K562 (cell line): ENCODE measurements around the gene TMEM127. TPM values are rescaled to one million over a fixed set of nuclear protein-coding genes. Genes with fewer than 3 reads are reported as not detected.
A peak's percentile ranks its signal among the peaks of the same experiment; 100 is the strongest.

ENCODE experiments used
- ARHGAP35 ChIP-seq: fragments of 450-650 bp; IDR thresholded peaks from 2 replicates; pipeline ENCODE4 v1.6.1; 2018; ENCODE audit not compliant: partially characterized antibody
- FOXA3 ChIP-seq, 2 experiments: fragments of 450-650 bp in 1 of 2; sonication (generic) in 1 of 2; formaldehyde crosslinking; IDR thresholded peaks in 1 of 2; conservative IDR thresholded peaks in 1 of 2; 2 replicates each; pipeline versions ENCODE4 v1.4.0 to v1.8.0; 2020 to 2022; ENCODE audit warnings: mild to moderate bottlenecking in 2 of 2, missing genetic modification reagents in 1 of 2
- LEF1 ChIP-seq: fragments of 450-650 bp; IDR thresholded peaks from 2 replicates; pipeline ENCODE4 v1.6.1; 2016; ENCODE audit warnings: mild to moderate bottlenecking
- MTA2 ChIP-seq: fragments of 450-650 bp; IDR thresholded peaks from 2 replicates; pipeline ENCODE4 v1.6.1; 2016; ENCODE audit warnings: low read depth
- NFIC ChIP-seq: fragments of 450-650 bp; IDR thresholded peaks from 2 replicates; pipeline ENCODE4 v1.6.1; 2017; ENCODE audit warnings: mild to moderate bottlenecking, inconsistent platforms
- NFXL1 ChIP-seq: fragments of 450-650 bp; formaldehyde crosslinking; IDR thresholded peaks from 2 replicates; pipeline ENCODE4 v1.4.0; 2021; ENCODE audit warnings: mild to moderate bottlenecking
- RB1 ChIP-seq: fragments of 450-650 bp; IDR thresholded peaks from 2 replicates; pipeline ENCODE4 v1.6.1; 2017; ENCODE audit warnings: low read depth, mild to moderate bottlenecking
- RBM17 ChIP-seq: fragments of 200-400 bp; formaldehyde crosslinking; IDR thresholded peaks from 2 replicates; pipeline ENCODE4 v1.6.1; 2017; ENCODE audit warnings: low read depth, mild to moderate bottlenecking, low read length, borderline replicate concordance
- RHOXF2B ChIP-seq: fragments of 250-450 bp; sonication (Bioruptor Pico); conservative IDR thresholded peaks from 2 replicates; pipeline ENCODE4 v1.5.1; 2021
- TEAD4 ChIP-seq, 2 experiments: sonication (generic) in 1 of 2; formaldehyde crosslinking in 1 of 2; IDR thresholded peaks; 2 replicates each; pipeline versions ENCODE4 v1.6.1 to v1.8.0; 2012 to 2022; ENCODE audit warnings: borderline replicate concordance in 1 of 2, inconsistent platforms in 1 of 2, low read length in 1 of 2, mild to moderate bottlenecking in 1 of 2, missing genetic modification reagents in 1 of 2
- ZNF584 ChIP-seq: fragments of 200-800 bp; sonication (Bioruptor generic); IDR thresholded peaks from 2 replicates; pipeline ENCODE4 v1.6.1; 2016; ENCODE audit warnings: low read depth, mild to moderate bottlenecking, missing genetic modification characterization, missing compliant biosample characterization
- polyA plus RNA-seq, 8 experiments: library from polyadenylated mRNA; depleted of rRNA in 4 of 8; stranded (reverse) in 5 of 8; unstranded in 3 of 8; fragments of >200 nt; fragmentation: Nextera tagmentation in 2 of 8; fragmentation: Illumina TruSeq in 1 of 8; extraction: Ambion mirVana in 2 of 8; extraction: Trizol in 1 of 8; gene quantifications; 2 replicates each; pipeline versions ENCODE4 v1.2.1 to v1.2.3, GENCODE V29; 2011 to 2014; ENCODE audit warnings: inconsistent platforms in 1 of 8, missing spikeins in 1 of 8
- total RNA-seq, 7 experiments: library from RNA; depleted of rRNA in 6 of 7; stranded (reverse); fragments of >200 nt in 6 of 7; fragmentation: Illumina TruSeq in 2 of 7; extraction: Trizol in 2 of 7; gene quantifications; 2 replicates each; pipeline versions ENCODE4 v1.2.1 to v1.2.3, GENCODE V29; 2011 to 2021; ENCODE audit warnings: low replicate concordance in 1 of 7
- TF ChIP-seq, protein P1 (sequence below), 2 experiments: fragments of 450-650 bp; IDR thresholded peaks; 2 replicates each; pipeline ENCODE4 v1.6.1; 2018; ENCODE audit warnings: mild to moderate bottlenecking in 2 of 2, low read depth in 1 of 2; ENCODE audit not compliant: partially characterized antibody in 2 of 2
- TF ChIP-seq, protein P2 (sequence below): fragments of 250-450 bp; sonication (Bioruptor Pico); IDR thresholded peaks from 2 replicates; pipeline ENCODE4 v1.5.0; 2020; ENCODE audit warnings: mild to moderate bottlenecking
- TF ChIP-seq, protein P3 (sequence below): sonication (generic); formaldehyde crosslinking; IDR thresholded peaks from 2 replicates; pipeline ENCODE4 v1.8.0; 2023; ENCODE audit warnings: missing genetic modification reagents, mild to moderate bottlenecking, borderline replicate concordance
- TF ChIP-seq, protein P4 (sequence below): fragments of 250-450 bp; sonication (Bioruptor Pico); IDR thresholded peaks from 2 replicates; pipeline ENCODE4 v1.4.0; 2020; ENCODE audit warnings: borderline replicate concordance

TMEM127 gene
- total and polyA plus RNA-seq, 9 of the 15 experiments (the other 6 are each of a cell fraction or from before 2014, with no cell fraction given) = 1.7 to 20.0 (median 9.9) TPM

DNA sequence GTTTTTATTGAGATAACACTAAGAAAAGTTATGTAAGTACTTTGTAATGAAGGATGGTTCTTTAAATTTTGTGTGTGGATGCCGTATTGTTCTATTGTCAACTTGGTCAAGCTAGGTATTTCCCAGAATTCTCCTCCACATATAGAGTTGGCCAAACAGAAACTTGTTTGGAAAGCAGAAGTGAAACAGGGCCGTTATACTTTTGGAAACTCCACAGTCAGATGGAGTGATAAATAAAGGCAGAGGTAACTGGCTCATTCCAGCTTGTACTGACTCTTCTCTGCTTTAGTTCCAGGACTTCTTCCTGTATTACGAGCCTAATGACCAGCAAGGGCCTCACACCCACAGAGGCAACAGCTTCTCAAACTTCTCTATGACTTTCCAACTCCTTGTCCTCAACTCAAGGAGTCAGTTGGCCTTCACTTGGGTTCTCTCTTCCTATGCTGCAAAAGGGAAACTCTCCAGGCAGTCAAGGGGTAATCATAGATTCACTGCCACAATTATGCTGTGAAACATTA, 40.7 kb downstream of the TMEM127 start (continued):
- TF ChIP-seq, protein P1, sequence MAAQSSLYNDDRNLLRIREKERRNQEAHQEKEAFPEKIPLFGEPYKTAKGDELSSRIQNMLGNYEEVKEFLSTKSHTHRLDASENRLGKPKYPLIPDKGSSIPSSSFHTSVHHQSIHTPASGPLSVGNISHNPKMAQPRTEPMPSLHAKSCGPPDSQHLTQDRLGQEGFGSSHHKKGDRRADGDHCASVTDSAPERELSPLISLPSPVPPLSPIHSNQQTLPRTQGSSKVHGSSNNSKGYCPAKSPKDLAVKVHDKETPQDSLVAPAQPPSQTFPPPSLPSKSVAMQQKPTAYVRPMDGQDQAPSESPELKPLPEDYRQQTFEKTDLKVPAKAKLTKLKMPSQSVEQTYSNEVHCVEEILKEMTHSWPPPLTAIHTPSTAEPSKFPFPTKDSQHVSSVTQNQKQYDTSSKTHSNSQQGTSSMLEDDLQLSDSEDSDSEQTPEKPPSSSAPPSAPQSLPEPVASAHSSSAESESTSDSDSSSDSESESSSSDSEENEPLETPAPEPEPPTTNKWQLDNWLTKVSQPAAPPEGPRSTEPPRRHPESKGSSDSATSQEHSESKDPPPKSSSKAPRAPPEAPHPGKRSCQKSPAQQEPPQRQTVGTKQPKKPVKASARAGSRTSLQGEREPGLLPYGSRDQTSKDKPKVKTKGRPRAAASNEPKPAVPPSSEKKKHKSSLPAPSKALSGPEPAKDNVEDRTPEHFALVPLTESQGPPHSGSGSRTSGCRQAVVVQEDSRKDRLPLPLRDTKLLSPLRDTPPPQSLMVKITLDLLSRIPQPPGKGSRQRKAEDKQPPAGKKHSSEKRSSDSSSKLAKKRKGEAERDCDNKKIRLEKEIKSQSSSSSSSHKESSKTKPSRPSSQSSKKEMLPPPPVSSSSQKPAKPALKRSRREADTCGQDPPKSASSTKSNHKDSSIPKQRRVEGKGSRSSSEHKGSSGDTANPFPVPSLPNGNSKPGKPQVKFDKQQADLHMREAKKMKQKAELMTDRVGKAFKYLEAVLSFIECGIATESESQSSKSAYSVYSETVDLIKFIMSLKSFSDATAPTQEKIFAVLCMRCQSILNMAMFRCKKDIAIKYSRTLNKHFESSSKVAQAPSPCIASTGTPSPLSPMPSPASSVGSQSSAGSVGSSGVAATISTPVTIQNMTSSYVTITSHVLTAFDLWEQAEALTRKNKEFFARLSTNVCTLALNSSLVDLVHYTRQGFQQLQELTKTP (IDR thresholded peaks at IDR 0.05; ENCODE audit: low read depth in 1 of 2, partially characterized antibody in 2 of 2) = peak in 1 of 2 experiments; percentile 59
- TF ChIP-seq TEAD4 (IDR thresholded peaks at IDR 0.05; ENCODE audit: low read length) = no peak; the same call in 1 of the 2 replicates
- no peak for TF ChIP-seq TEAD4 (CRISPR knock-in tag; IDR thresholded peaks at IDR 0.05; ENCODE audit: borderline replicate concordance)
- TF ChIP-seq LEF1 = peak; percentile 90; the same call in 1 of the 2 replicates
- no peak for TF ChIP-seq ARHGAP35
- TF ChIP-seq, protein P2, sequence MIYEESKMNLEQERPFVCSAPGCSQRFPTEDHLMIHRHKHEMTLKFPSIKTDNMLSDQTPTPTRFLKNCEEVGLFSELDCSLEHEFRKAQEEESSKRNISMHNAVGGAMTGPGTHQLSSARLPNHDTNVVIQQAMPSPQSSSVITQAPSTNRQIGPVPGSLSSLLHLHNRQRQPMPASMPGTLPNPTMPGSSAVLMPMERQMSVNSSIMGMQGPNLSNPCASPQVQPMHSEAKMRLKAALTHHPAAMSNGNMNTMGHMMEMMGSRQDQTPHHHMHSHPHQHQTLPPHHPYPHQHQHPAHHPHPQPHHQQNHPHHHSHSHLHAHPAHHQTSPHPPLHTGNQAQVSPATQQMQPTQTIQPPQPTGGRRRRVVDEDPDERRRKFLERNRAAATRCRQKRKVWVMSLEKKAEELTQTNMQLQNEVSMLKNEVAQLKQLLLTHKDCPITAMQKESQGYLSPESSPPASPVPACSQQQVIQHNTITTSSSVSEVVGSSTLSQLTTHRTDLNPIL (CRISPR knock-in tag) = no peak
- no peak for TF ChIP-seq NFIC
- TF ChIP-seq, protein P3, sequence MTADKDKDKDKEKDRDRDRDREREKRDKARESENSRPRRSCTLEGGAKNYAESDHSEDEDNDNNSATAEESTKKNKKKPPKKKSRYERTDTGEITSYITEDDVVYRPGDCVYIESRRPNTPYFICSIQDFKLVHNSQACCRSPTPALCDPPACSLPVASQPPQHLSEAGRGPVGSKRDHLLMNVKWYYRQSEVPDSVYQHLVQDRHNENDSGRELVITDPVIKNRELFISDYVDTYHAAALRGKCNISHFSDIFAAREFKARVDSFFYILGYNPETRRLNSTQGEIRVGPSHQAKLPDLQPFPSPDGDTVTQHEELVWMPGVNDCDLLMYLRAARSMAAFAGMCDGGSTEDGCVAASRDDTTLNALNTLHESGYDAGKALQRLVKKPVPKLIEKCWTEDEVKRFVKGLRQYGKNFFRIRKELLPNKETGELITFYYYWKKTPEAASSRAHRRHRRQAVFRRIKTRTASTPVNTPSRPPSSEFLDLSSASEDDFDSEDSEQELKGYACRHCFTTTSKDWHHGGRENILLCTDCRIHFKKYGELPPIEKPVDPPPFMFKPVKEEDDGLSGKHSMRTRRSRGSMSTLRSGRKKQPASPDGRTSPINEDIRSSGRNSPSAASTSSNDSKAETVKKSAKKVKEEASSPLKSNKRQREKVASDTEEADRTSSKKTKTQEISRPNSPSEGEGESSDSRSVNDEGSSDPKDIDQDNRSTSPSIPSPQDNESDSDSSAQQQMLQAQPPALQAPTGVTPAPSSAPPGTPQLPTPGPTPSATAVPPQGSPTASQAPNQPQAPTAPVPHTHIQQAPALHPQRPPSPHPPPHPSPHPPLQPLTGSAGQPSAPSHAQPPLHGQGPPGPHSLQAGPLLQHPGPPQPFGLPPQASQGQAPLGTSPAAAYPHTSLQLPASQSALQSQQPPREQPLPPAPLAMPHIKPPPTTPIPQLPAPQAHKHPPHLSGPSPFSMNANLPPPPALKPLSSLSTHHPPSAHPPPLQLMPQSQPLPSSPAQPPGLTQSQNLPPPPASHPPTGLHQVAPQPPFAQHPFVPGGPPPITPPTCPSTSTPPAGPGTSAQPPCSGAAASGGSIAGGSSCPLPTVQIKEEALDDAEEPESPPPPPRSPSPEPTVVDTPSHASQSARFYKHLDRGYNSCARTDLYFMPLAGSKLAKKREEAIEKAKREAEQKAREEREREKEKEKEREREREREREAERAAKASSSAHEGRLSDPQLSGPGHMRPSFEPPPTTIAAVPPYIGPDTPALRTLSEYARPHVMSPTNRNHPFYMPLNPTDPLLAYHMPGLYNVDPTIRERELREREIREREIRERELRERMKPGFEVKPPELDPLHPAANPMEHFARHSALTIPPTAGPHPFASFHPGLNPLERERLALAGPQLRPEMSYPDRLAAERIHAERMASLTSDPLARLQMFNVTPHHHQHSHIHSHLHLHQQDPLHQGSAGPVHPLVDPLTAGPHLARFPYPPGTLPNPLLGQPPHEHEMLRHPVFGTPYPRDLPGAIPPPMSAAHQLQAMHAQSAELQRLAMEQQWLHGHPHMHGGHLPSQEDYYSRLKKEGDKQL = no peak
- TF ChIP-seq FOXA3 (CRISPR knock-in tag; conservative IDR thresholded peaks at IDR 0.05 in 1 of 2, IDR thresholded peaks at IDR 0.05 in 1 of 2) = peak in 1 of 2 experiments; percentile 55; a peak in 2 of 4 replicates
- no peak for TF ChIP-seq MTA2
- TF ChIP-seq NFXL1 (CRISPR knock-in tag) = peak; percentile 68; the same call in 1 of the 2 replicates
- peak; percentile 84 for TF ChIP-seq ZNF584
- no peak for TF ChIP-seq RB1
- no peak for TF ChIP-seq RHOXF2B (CRISPR knock-in tag)
- TF ChIP-seq RBM17 = no peak
- TF ChIP-seq, protein P4, sequence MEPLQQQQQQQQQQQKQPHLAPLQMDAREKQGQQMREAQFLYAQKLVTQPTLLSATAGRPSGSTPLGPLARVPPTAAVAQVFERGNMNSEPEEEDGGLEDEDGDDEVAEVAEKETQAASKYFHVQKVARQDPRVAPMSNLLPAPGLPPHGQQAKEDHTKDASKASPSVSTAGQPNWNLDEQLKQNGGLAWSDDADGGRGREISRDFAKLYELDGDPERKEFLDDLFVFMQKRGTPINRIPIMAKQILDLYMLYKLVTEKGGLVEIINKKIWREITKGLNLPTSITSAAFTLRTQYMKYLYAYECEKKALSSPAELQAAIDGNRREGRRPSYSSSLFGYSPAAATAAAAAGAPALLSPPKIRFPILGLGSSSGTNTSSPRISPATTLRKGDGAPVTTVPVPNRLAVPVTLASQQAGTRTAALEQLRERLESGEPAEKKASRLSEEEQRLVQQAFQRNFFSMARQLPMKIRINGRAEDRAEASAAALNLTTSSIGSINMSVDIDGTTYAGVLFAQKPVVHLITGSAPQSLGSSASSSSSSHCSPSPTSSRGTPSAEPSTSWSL (CRISPR knock-in tag) = no peak
